ENCODE measurements around the gene ATG14. TPM values are rescaled to one million over a fixed set of nuclear protein-coding genes. Genes with fewer than 3 reads are reported as not detected.

ATG14 gene
- total and polyA plus RNA-seq, 2 experiments from 2014 or later, result 3.8 to 14.7 TPM

DNA sequence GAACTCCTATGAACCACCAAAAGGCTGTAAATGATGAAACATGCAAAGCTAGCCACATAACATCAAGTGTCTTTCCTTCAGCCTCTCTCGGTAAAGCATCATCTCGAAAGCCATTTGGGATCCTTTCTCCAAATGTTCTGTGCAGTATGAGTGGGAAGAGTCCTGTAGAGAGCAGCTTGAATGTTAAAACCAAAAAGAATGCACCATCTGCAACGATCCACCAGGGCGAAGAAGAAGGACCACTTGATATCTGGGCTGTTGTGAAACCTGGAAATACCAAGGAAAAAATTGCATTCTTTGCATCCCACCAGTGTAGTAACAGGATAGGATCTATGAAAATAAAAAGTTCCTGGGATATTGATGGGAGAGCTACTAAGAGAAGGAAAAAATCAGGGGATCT lies 61.2 kb downstream of the ATG14 start:
- H3K9ac ChIP-seq, result no peak overlapping the region
- in situ Hi-C loops (cut with MboI), result no loop called here
- H3K9me3 ChIP-seq (ENCODE audit: low read depth), result no peaks in the 10 kb centered on the region
- H2AFZ ChIP-seq, result no peak overlapping the region
- no peaks in the 10 kb centered on the region for H3K4me1 ChIP-seq (ENCODE audit: insufficient read depth)
- no peak overlapping the region for H3K27ac ChIP-seq
- H3K4me3 ChIP-seq, result no peak overlapping the region
- 80 to 87% methylated on average over 4 of the region's 4 CpGs for WGBS, 2 experiments (ENCODE audit: low coverage in 1 of 2, low lambda C conversion rate in 2 of 2, missing lambda C conversion rate in 2 of 2)
- H3F3A ChIP-seq (ENCODE audit: insufficient read depth), result no peaks in the 10 kb centered on the region
- no peak for DNase-seq
- H3K4me2 ChIP-seq (ENCODE audit: unreplicated experiment), result no peak overlapping the region
- TF ChIP-seq EZH2 (IDR thresholded peaks at IDR 0.05; ENCODE audit: insufficient read depth, poor library complexity, severe bottlenecking), result no peak
- no peak for TF ChIP-seq EZH2phosphoT487 (IDR thresholded peaks at IDR 0.05; ENCODE audit: insufficient read depth, low read depth)
- H3K36me3 ChIP-seq (ENCODE audit: low read depth), result peaks cover 8% of the 10 kb centered on the region
- peaks cover 40% of the 10 kb centered on the region for H3K79me2 ChIP-seq (ENCODE audit: insufficient read depth)
- no peaks in the 10 kb centered on the region for H3K9me2 ChIP-seq (ENCODE audit: insufficient read depth)
- H3K27me3 ChIP-seq (replicated peaks; ENCODE audit: insufficient read depth), result no peaks in the 10 kb centered on the region
- H4K20me1 ChIP-seq (ENCODE audit: insufficient read depth), result peaks cover 7% of the 10 kb centered on the region

- 62 to 66% methylated on average over 11 to 12 of the region's 12 CpGs for WGBS, 2 experiments (ENCODE audit: low coverage in 1 of 2, low lambda C conversion rate in 2 of 2, missing lambda C conversion rate in 2 of 2)
- no peak overlapping the region for H3K4me2 ChIP-seq (ENCODE audit: unreplicated experiment)
- no peak overlapping the region for H3K9ac ChIP-seq
- no peak overlapping the region for H3K4me3 ChIP-seq
- H3K36me3 ChIP-seq (ENCODE audit: low read depth), result peaks cover 8% of the 10 kb centered on the region
- no peak overlapping the region for H3K27ac ChIP-seq
- no peak for DNase-seq
- H2AFZ ChIP-seq, result no peak overlapping the region
- H3K27me3 ChIP-seq (replicated peaks; ENCODE audit: insufficient read depth), result no peaks in the 10 kb centered on the region
- H3K9me3 ChIP-seq (ENCODE audit: low read depth), result no peaks in the 10 kb centered on the region
- peaks cover 48% of the 10 kb centered on the region for H3K79me2 ChIP-seq (ENCODE audit: insufficient read depth)
- in situ Hi-C loops (cut with MboI), result no loop called here
- H3K9me2 ChIP-seq (ENCODE audit: insufficient read depth), result no peaks in the 10 kb centered on the region
- H3K4me1 ChIP-seq (ENCODE audit: insufficient read depth), result no peaks in the 10 kb centered on the region
- H4K20me1 ChIP-seq (ENCODE audit: insufficient read depth), result peaks cover 7% of the 10 kb centered on the region
- H3F3A ChIP-seq (ENCODE audit: insufficient read depth), result no peaks in the 10 kb centered on the region
- TF ChIP-seq EZH2 (IDR thresholded peaks at IDR 0.05; ENCODE audit: insufficient read depth, poor library complexity, severe bottlenecking) (no peak), EZH2phosphoT487 (IDR thresholded peaks at IDR 0.05; ENCODE audit: insufficient read depth, low read depth) (no peak)
Measured at GRCh38 chr14:55349565-55349964, 62.1 kb downstream of the ATG14 start.

GRCh38 chr14:55348766-55349453 lies 62.7 kb downstream of the ATG14 start:
- DNase-seq, result no peak
- no peaks in the 10 kb centered on the region for H3K27me3 ChIP-seq (replicated peaks; ENCODE audit: insufficient read depth)
- in situ Hi-C loops (cut with MboI), result no loop called here
- no peak overlapping the region for H2AFZ ChIP-seq
- H3K79me2 ChIP-seq (ENCODE audit: insufficient read depth), result peaks cover 55% of the 10 kb centered on the region
- H3K27ac ChIP-seq, result no peak overlapping the region
- peaks cover 8% of the 10 kb centered on the region for H3K36me3 ChIP-seq (ENCODE audit: low read depth)
- peaks cover 7% of the 10 kb centered on the region for H4K20me1 ChIP-seq (ENCODE audit: insufficient read depth)
- H3K4me1 ChIP-seq (ENCODE audit: insufficient read depth), result no peaks in the 10 kb centered on the region
- no peak for TF ChIP-seq EZH2phosphoT487 (IDR thresholded peaks at IDR 0.05; ENCODE audit: insufficient read depth, low read depth)
- TF ChIP-seq EZH2 (IDR thresholded peaks at IDR 0.05; ENCODE audit: insufficient read depth, poor library complexity, severe bottlenecking), result no peak
- no peaks in the 10 kb centered on the region for H3F3A ChIP-seq (ENCODE audit: insufficient read depth)
- no peak overlapping the region for H3K4me3 ChIP-seq
- H3K9ac ChIP-seq, result no peak overlapping the region
- WGBS, 2 experiments (ENCODE audit: low coverage in 1 of 2, low lambda C conversion rate in 2 of 2, missing lambda C conversion rate in 2 of 2), result 73 to 74% methylated on average over 4 of the region's 4 CpGs
- no peaks in the 10 kb centered on the region for H3K9me3 ChIP-seq (ENCODE audit: low read depth)
- H3K9me2 ChIP-seq (ENCODE audit: insufficient read depth), result no peaks in the 10 kb centered on the region
- no peak overlapping the region for H3K4me2 ChIP-seq (ENCODE audit: unreplicated experiment)

GRCh38 chr14:55347748-55348147 lies 63.9 kb downstream of the ATG14 start:
- Histone ChIP-seq H3K9me3 (ENCODE audit: low read depth) (no peaks in the 10 kb centered on the region), H3K36me3 (ENCODE audit: low read depth) (peaks cover 6% of the 10 kb centered on the region), H3K4me1 (ENCODE audit: insufficient read depth) (no peaks in the 10 kb centered on the region), H3K79me2 (ENCODE audit: insufficient read depth) (peaks cover 67% of the 10 kb centered on the region), H4K20me1 (ENCODE audit: insufficient read depth) (peaks cover 7% of the 10 kb centered on the region), H2AFZ (no peak overlapping the region), H3K9ac (no peak overlapping the region), H3K4me2 (ENCODE audit: unreplicated experiment) (no peak overlapping the region), H3K27me3 (replicated peaks; ENCODE audit: insufficient read depth) (no peaks in the 10 kb centered on the region), H3K9me2 (ENCODE audit: insufficient read depth) (no peaks in the 10 kb centered on the region), H3K4me3 (no peak overlapping the region), H3K27ac (no peak overlapping the region), H3F3A (ENCODE audit: insufficient read depth) (no peaks in the 10 kb centered on the region)
- 85 to 92% methylated on average over 3 of the region's 3 CpGs for WGBS, 2 experiments (ENCODE audit: low coverage in 1 of 2, low lambda C conversion rate in 2 of 2, missing lambda C conversion rate in 2 of 2)
- no peak for DNase-seq
- TF ChIP-seq EZH2 (IDR thresholded peaks at IDR 0.05; ENCODE audit: insufficient read depth, poor library complexity, severe bottlenecking), result no peak
- TF ChIP-seq EZH2phosphoT487 (IDR thresholded peaks at IDR 0.05; ENCODE audit: insufficient read depth, low read depth), result no peak
- in situ Hi-C loops (cut with MboI), result no loop called here

Measured in GM23248 (cell line).